H9 (cell line): ENCODE measurements around the gene ATAD2B. TPM values are rescaled to one million over a fixed set of nuclear protein-coding genes. Genes with fewer than 3 reads are reported as not detected.

Source experiments
- DNase-seq: peaks from one replicate; pipeline ENCODE4 v3.0.0-alpha.2; 2017
- H2AFZ ChIP-seq: one replicate; pipeline ENCODE4 v1.6.1; 2013; ENCODE audit warnings: mild to moderate bottlenecking, low read length, control low read depth, moderate library complexity
- H2AK5ac ChIP-seq: 2 replicates; pipeline ENCODE4 v1.6.1; 2013; ENCODE audit warnings: low read length, control low read depth, mixed read lengths; ENCODE audit not compliant: insufficient read length
- H2BK120ac ChIP-seq: one replicate; pipeline ENCODE4 v1.6.1; 2013; ENCODE audit warnings: low read depth, mild to moderate bottlenecking, low read length, control low read depth, inconsistent platforms; ENCODE audit not compliant: poor library complexity, severe bottlenecking
- H2BK12ac ChIP-seq: 2 replicates; pipeline ENCODE4 v1.6.1; 2013; ENCODE audit warnings: low read length, control low read depth, mixed read lengths, low read depth; ENCODE audit not compliant: insufficient read length
- H2BK15ac ChIP-seq: 2 replicates; pipeline ENCODE4 v1.6.1; 2013; ENCODE audit warnings: low read depth, low read length, control low read depth
- H2BK20ac ChIP-seq: one replicate; pipeline ENCODE4 v1.6.1; 2013; ENCODE audit warnings: low read depth, mild to moderate bottlenecking, low read length, control low read depth, inconsistent platforms; ENCODE audit not compliant: poor library complexity, severe bottlenecking
- H2BK5ac ChIP-seq: 2 replicates; pipeline ENCODE4 v1.6.1; 2013; ENCODE audit warnings: low read length, control low read depth, mixed read lengths; ENCODE audit not compliant: insufficient read length
- H3K14ac ChIP-seq: 2 replicates; pipeline ENCODE4 v1.6.1; 2013; ENCODE audit warnings: low read length, control low read depth; ENCODE audit not compliant: insufficient read depth
- H3K18ac ChIP-seq: 2 replicates; pipeline ENCODE4 v1.6.1; 2013; ENCODE audit warnings: low read depth, mild to moderate bottlenecking, mixed read lengths, low read length, control low read depth; ENCODE audit not compliant: insufficient read length
- H3K23ac ChIP-seq: 2 replicates; pipeline ENCODE4 v1.6.1; 2013; ENCODE audit warnings: low read length, control low read depth, mixed read lengths, low read depth; ENCODE audit not compliant: insufficient read length
- H3K23me2 ChIP-seq: 2 replicates; pipeline ENCODE4 v1.6.1; 2013; ENCODE audit warnings: low read depth, mild to moderate bottlenecking, mixed read lengths, low read length, control low read depth; ENCODE audit not compliant: insufficient read length, poor library complexity, severe bottlenecking
- H3K27ac ChIP-seq: 2 replicates; pipeline ENCODE4 v1.5.1; 2013; ENCODE audit warnings: low read length, control low read depth, mixed read lengths, low read depth; ENCODE audit not compliant: insufficient read length
- H3K27me3 ChIP-seq: 2 replicates; pipeline ENCODE4 v1.6.1; 2013; ENCODE audit warnings: low read length, control low read depth, inconsistent platforms; ENCODE audit not compliant: insufficient read depth
- H3K4ac ChIP-seq: 2 replicates; pipeline ENCODE4 v1.6.1; 2013; ENCODE audit warnings: low read depth, mild to moderate bottlenecking, control low read depth, inconsistent platforms, low read length, moderate library complexity
- H3K4me1 ChIP-seq: 2 replicates; pipeline ENCODE4 v1.6.1; 2013; ENCODE audit warnings: low read length, control low read depth, inconsistent platforms; ENCODE audit not compliant: insufficient read depth
- H3K4me2 ChIP-seq: 2 replicates; pipeline ENCODE4 v1.6.1; 2013; ENCODE audit warnings: low read length, control low read depth, mixed read lengths; ENCODE audit not compliant: insufficient read length, insufficient read depth
- H3K56ac ChIP-seq: 2 replicates; pipeline ENCODE4 v1.6.1; 2013; ENCODE audit warnings: low read depth, mild to moderate bottlenecking, mixed read lengths, low read length, control low read depth; ENCODE audit not compliant: insufficient read length
- H3K79me1 ChIP-seq: 2 replicates; pipeline ENCODE4 v1.6.1; 2013; ENCODE audit warnings: low read depth, mild to moderate bottlenecking, moderate library complexity, low read length, control low read depth, inconsistent platforms; ENCODE audit not compliant: insufficient read depth, poor library complexity, severe bottlenecking
- H3K79me2 ChIP-seq: 2 replicates; pipeline ENCODE4 v1.6.1; 2013; ENCODE audit warnings: low read length, control low read depth, inconsistent platforms; ENCODE audit not compliant: insufficient read depth
- H3K9ac ChIP-seq: 2 replicates; pipeline ENCODE4 v1.6.1; 2013; ENCODE audit warnings: low read length, control low read depth, mixed read lengths; ENCODE audit not compliant: insufficient read length; ENCODE audit errors: extremely low read depth
- H3K9me3 ChIP-seq: one replicate; pipeline ENCODE4 v1.6.1; 2013; ENCODE audit warnings: low read depth, low read length, inconsistent platforms; ENCODE audit not compliant: control insufficient read depth
- H3T11ph ChIP-seq: one replicate; pipeline ENCODE4 v1.6.1; 2013; ENCODE audit warnings: mild to moderate bottlenecking, low read length, control low read depth, inconsistent platforms
- H4K20me1 ChIP-seq: one replicate; pipeline ENCODE4 v1.6.1; 2013; ENCODE audit not compliant: control insufficient read depth, insufficient read length, insufficient read depth
- H4K5ac ChIP-seq: 2 replicates; pipeline ENCODE4 v1.6.1; 2013; ENCODE audit warnings: low read depth, mild to moderate bottlenecking, mixed read lengths, low read length, control low read depth; ENCODE audit not compliant: insufficient read length
- H4K8ac ChIP-seq: replicated peaks from 2 replicates; pipeline ENCODE4 v1.6.1; 2013; ENCODE audit warnings: low read length, control low read depth, mixed read lengths, low read depth; ENCODE audit not compliant: insufficient read length
- H4K91ac ChIP-seq: 2 replicates; pipeline ENCODE4 v1.6.1; 2013; ENCODE audit warnings: low read depth, mild to moderate bottlenecking, moderate library complexity, mixed read lengths, low read length, control low read depth; ENCODE audit not compliant: insufficient read length
- H3K27ac Mint-ChIP-seq, 3 experiments: 2 replicates in 2 of 3; 3 replicates in 1 of 3; pipeline ENCODE4 v1.8.0; 2020 to 2021; ENCODE audit warnings: mixed read lengths in 3 of 3, mild to moderate bottlenecking in 1 of 3, moderate library complexity in 1 of 3
- H3K27me3 Mint-ChIP-seq: 2 replicates; pipeline ENCODE4 v1.8.0; 2021; ENCODE audit warnings: low read depth, mild to moderate bottlenecking, moderate library complexity, mixed read lengths
- H3K36me3 Mint-ChIP-seq, 3 experiments: 2 replicates in 2 of 3; 3 replicates in 1 of 3; pipeline ENCODE4 v1.8.0; 2020 to 2021; ENCODE audit warnings: low read depth in 3 of 3, mixed read lengths in 3 of 3; ENCODE audit not compliant: insufficient read depth in 1 of 3
- H3K4me1 Mint-ChIP-seq, 2 experiments: 2 replicates each; pipeline ENCODE4 v1.8.0; 2020; ENCODE audit warnings: mixed read lengths in 2 of 2
- H3K4me3 Mint-ChIP-seq, 2 experiments: 2 replicates in 1 of 2; 3 replicates in 1 of 2; pipeline ENCODE4 v1.8.0; 2020 to 2021; ENCODE audit warnings: mild to moderate bottlenecking in 2 of 2, mixed read lengths in 2 of 2, moderate library complexity in 1 of 2
- H3K9me3 Mint-ChIP-seq, 2 experiments: 2 replicates in 1 of 2; 3 replicates in 1 of 2; pipeline ENCODE4 v1.8.0; 2020; ENCODE audit warnings: mild to moderate bottlenecking in 2 of 2, mixed read lengths in 2 of 2, moderate library complexity in 1 of 2
- CTCF ChIP-seq: fragments of 200-600 bp; sonication (generic); conservative IDR thresholded peaks from 3 replicates; pipeline ENCODE4 v1.8.0; 2021; ENCODE audit warnings: antibody characterized with exemption, mild to moderate bottlenecking
- WGBS: extraction: QIAGEN DNeasy Blood & Tissue Kit; methylation state at CpG from one replicate; pipeline ENCODE4 v1.1.7; 2013; ENCODE audit warnings: missing lambda C conversion rate, low lambda C conversion rate, mixed read lengths; ENCODE audit not compliant: insufficient read length; ENCODE audit errors: extremely low coverage; 5-methylcytosine and 5-hydroxymethylcytosine counted together
- total RNA-seq: library from RNA; stranded (reverse); gene quantifications from 2 replicates; pipeline ENCODE4 v1.2.1, GENCODE V29; 2021

The ATAD2B gene
- total RNA-seq, 1 experiment from 2014 or later: 21.4 TPM

GRCh38 chr2:23934259-23934658, 7.3 kb upstream of the ATAD2B start:
- Histone ChIP-seq H3K18ac (no peak overlapping the region), H3T11ph (no peak overlapping the region), H3K23me2 (no peaks in the 10 kb centered on the region), H3K14ac (no peak overlapping the region), H3K9ac (no peak overlapping the region), H3K4ac (no peak overlapping the region), H2AFZ (no peak overlapping the region), H3K4me2 (no peak overlapping the region), H3K27me3 (no peaks in the 10 kb centered on the region), H3K23ac (no peak overlapping the region), H2BK120ac (no peak overlapping the region), H3K79me2 (no peaks in the 10 kb centered on the region), H4K5ac (no peak overlapping the region), H2BK15ac (no peak overlapping the region), H2BK12ac (no peak overlapping the region), H3K56ac (no peak overlapping the region), H3K27ac (no peak overlapping the region), H4K91ac (no peak overlapping the region), H2AK5ac (no peak overlapping the region), H4K8ac (no peak overlapping the region), H3K79me1 (no peaks in the 10 kb centered on the region), H3K9me3 (no peaks in the 10 kb centered on the region), H2BK20ac (no peak overlapping the region), H3K4me1 (no peaks in the 10 kb centered on the region), H4K20me1 (no peaks in the 10 kb centered on the region), H2BK5ac (no peak overlapping the region)
- no peak for DNase-seq
- no peaks in the 10 kb centered on the region; the same call in 1 of the 2 replicates for H3K27me3 Mint-ChIP-seq
- H3K36me3 Mint-ChIP-seq: peaks cover 5 to 11% (median 5%) of the 10 kb centered on the region in 3 experiments; a peak in 6 of 7 replicates
- H3K27ac Mint-ChIP-seq: no peak overlapping the region; a peak in 1 of 7 replicates
- TF ChIP-seq CTCF: no peak
- H3K9me3 Mint-ChIP-seq: no peaks in the 10 kb centered on the region
- WGBS: no CpG with 5 or more reads among the region's 1 CpG
- H3K4me1 Mint-ChIP-seq: peaks cover 6 to 8% of the 10 kb centered on the region in 2 experiments
- H3K4me3 Mint-ChIP-seq: no peak overlapping the region
